DMS53 treated with DMSO at 0.1 percent for 48 hours (cell line): Measurements from ENCODE around the gene CHST8.

Source experiments
- DNase-seq: peaks from one replicate; lab custom pipeline; 2025; ENCODE audit not compliant: unreplicated experiment; lab: John Stamatoyannopoulos, UW

CHST8 gene

GRCh38 chr19:33756177-33756576, 134.4 kb downstream of the CHST8 start:
- DNase-seq = no peak

GRCh38 chr19:33758541-33759013, 136.8 kb downstream of the CHST8 start:
- no peak for DNase-seq

- no peak for DNase-seq
Observed at GRCh38 chr19:33759356-33759755, 137.6 kb downstream of the CHST8 start.

GRCh38 chr19:33763633-33764371, 142.0 kb downstream of the CHST8 start:
- DNase-seq = no peak

GRCh38 chr19:33766623-33767022, 144.9 kb downstream of the CHST8 start:
- DNase-seq = no peak

- no peak for DNase-seq
Observed at GRCh38 chr19:33767898-33768413, 146.2 kb downstream of the CHST8 start.

- DNase-seq = no peak
Observed at GRCh38 chr19:33769208-33769607, 147.5 kb downstream of the CHST8 start.

- no peak for DNase-seq
Observed at GRCh38 chr19:33770107-33770506, 148.4 kb downstream of the CHST8 start.

GRCh38 chr19:33771384-33772101, 149.8 kb downstream of the CHST8 start:
- peak; percentile 33 for DNase-seq

DNA sequence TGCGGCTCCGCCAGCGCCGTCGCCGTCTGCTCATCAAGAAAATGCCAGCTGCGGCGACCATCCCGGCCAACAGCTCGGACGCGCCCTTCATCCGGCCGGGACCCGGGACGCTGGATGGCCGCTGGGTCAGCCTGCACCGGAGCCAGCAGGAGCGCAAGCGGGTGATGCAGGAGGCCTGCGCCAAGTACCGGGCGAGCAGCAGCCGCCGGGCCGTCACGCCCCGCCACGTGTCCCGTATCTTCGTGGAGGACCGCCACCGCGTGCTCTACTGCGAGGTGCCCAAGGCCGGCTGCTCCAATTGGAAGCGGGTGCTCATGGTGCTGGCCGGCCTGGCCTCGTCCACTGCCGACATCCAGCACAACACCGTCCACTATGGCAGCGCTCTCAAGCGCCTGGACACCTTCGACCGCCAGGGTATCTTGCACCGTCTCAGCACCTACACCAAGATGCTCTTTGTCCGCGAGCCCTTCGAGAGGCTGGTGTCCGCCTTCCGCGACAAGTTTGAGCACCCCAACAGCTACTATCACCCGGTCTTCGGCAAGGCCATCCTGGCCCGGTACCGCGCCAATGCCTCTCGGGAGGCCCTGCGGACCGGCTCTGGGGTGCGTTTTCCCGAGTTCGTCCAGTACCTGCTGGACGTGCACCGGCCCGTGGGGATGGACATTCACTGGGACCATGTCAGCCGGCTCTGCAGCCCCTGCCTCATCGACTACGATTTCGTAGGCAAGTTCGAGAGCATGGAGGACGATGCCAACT, 150.5 kb downstream of the CHST8 start:
- no peak for DNase-seq

DNA sequence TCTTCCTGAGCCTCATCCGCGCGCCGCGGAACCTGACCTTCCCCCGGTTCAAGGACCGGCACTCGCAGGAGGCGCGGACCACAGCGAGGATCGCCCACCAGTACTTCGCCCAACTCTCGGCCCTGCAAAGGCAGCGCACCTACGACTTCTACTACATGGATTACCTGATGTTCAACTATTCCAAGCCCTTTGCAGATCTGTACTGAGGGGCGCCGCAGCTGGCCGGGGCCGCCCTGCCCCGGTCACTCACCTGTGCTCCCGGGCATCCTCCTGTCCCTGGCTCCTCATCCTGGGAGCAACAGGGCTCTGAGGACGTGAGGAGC, 151.1 kb downstream of the CHST8 start:
- no peak for DNase-seq

DNA sequence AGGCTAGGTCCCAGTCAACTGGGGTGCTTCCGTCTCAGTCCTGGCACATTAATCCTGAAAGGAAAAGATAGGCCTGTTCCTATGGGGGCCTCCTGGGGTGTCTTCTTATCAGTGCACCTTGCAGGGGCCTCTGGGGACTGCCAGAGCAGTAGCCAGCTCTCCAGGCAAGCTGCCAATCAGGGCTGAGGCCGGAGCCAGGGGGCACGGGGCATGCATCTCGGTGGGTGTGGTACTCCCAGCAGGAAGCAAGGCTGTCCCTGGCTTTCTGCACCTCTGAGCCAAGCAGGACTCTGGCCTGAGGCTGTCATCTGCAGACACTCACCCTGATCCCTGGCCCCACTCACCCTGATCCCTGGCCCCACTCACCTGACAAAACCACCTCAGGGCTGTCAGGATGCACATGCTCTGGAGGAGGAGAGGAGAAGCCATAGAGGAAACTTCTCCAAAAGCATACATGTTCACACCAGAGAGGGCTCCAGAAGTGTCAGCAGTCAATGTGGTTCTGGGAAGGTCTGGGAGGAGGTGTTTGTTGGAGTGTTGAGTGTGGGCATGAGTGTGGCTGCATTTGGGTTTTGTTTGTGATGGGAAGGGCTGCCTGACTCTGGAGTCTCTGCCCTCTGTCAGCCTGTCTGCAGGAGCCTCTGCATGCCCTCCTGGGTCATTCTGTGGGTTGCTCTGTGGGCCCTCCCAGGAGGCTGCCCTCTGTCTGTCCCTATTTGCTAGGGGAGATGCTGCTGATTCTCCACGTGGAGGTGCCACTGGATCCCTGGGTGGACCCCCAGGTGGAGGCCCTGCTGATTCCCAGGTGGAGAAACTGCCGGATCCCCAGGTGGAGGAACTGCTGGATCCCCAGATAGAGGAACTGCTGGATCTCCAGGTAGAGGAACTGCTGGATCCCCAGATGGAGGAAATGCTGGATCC, 152.2 kb downstream of the CHST8 start:
- no peak for DNase-seq

GRCh38 chr19:33774751-33775150, 153.0 kb downstream of the CHST8 start:
- no peak for DNase-seq

DNA sequence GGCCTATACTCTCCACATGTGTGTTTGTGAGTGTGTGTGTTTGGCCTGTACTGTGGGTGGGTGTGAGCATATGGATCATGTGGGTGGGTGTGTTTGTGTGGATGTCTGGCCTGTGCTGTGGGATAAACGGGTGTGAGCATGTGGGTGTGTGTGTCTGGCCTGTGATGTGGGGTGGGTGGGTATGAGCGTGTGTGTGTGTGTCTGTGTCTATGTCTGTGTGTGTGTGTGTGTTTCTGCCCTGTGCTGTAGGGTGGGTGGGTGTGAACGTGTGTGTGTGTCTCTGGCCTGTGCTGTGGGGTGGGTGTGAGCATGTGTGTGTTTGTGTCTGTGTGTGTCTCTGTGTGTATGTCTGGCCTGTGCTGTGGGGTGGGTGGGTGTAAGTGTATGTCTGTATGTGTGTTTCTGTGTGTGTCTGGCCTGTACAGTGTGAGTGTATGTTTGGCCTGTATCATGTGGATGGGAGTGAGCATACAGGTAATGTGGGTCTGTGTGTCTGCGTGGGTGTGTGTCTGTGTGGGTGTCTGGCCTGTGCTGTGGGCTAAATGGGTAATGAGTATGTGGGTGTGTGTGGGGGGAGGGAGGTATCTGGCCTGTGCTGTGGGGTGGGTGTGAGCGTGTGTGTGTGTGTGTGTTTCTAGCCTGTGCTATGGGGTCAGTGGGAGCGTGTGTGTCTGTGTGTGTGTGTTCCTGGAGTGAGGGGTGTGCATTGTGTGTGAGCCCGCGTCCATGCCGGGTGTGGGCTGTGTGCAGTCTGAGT, 154.2 kb downstream of the CHST8 start:
- no peak for DNase-seq

GRCh38 chr19:33777351-33777750, 155.6 kb downstream of the CHST8 start:
- DNase-seq = no peak

DNA sequence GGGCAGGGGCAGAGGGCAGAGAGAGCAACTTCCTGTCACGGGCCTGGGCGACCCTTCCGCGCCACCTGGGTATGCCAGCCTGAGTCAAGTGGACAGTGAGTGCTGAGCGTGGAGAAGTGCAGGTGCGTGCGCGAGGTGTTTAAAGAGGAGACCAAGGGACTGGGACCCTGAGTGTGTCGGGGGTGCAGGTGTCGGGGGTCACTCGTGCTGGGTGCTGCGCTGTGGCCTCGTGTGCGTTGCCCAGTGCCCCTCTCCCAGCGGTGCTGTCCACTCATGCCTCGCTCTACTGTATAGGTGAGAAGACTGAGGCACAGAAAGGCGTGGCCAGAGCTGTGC, 156.0 kb downstream of the CHST8 start:
- no peak for DNase-seq

- peak; percentile 37 for DNase-seq
Observed at GRCh38 chr19:33778089-33778791, 156.5 kb downstream of the CHST8 start.

GRCh38 chr19:33779849-33780248, 158.1 kb downstream of the CHST8 start:
- DNase-seq = no peak

DNA sequence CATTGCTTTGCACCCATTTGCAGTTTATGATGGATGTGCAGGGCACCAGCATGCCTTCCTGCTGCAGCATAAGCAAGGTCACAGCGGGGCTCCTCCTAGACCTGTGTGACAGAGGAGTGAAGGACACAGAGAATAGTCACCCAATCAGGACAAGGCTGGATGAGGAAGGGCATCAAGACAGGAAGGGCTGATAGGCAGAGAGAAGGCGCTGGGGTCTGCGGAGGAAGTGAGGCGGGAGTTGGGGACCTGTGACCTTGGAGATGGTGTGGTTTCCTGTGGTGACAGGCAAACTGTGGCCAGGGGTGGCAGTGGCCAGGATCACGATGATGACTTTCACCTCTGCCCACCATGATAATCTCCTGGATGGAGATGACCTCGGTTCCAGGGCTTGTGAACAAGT, 158.5 kb downstream of the CHST8 start:
- no peak for DNase-seq
